HepG2 (cell line): ENCODE data around the gene SYTL5. TPM values are rescaled to one million over a fixed set of nuclear protein-coding genes. Genes with fewer than 3 reads are reported as not detected.

Experiments used
- AKAP8 ChIP-seq: sonication (generic); formaldehyde crosslinking; IDR thresholded peaks from 2 replicates; pipeline ENCODE4 v1.5.1; 2020; ENCODE audit warnings: mild to moderate bottlenecking, missing genetic modification reagents
- ATF5 ChIP-seq: sonication (generic); formaldehyde crosslinking; IDR thresholded peaks from 2 replicates; pipeline ENCODE4 v1.4.0; 2020; ENCODE audit warnings: mild to moderate bottlenecking, low read depth, missing genetic modification reagents
- CBFB ChIP-seq: sonication (generic); formaldehyde crosslinking; IDR thresholded peaks from 2 replicates; pipeline ENCODE4 v1.4.0; 2020; ENCODE audit warnings: missing genetic modification reagents
- DDIT3 ChIP-seq: sonication (generic); formaldehyde crosslinking; IDR thresholded peaks from 2 replicates; pipeline ENCODE4 v1.4.0; 2020; ENCODE audit warnings: mild to moderate bottlenecking, missing genetic modification reagents
- DRAP1 ChIP-seq: IDR thresholded peaks from 2 replicates; pipeline ENCODE4 v1.6.1; 2016; ENCODE audit warnings: missing genetic modification reagents, missing compliant biosample characterization
- EP300 ChIP-seq, 3 experiments: sonication (generic) in 1 of 3; formaldehyde crosslinking in 1 of 3; IDR thresholded peaks; 2 replicates each; pipeline versions ENCODE4 v1.5.1 to v1.6.1; 2011 to 2020; ENCODE audit warnings: low read depth in 2 of 3, low read length in 2 of 3, borderline replicate concordance in 1 of 3, improper control_type of control experiment in 1 of 3, mild to moderate bottlenecking in 1 of 3, missing genetic modification reagents in 1 of 3, moderate library complexity in 1 of 3
- FOSL2 ChIP-seq: sonication (generic); formaldehyde crosslinking; IDR thresholded peaks from 2 replicates; pipeline ENCODE4 v1.4.0; 2020; ENCODE audit warnings: missing genetic modification reagents
- GTF3A ChIP-seq: sonication (generic); formaldehyde crosslinking; conservative IDR thresholded peaks from 2 replicates; pipeline ENCODE4 v1.4.0; 2020; ENCODE audit warnings: mild to moderate bottlenecking, missing genetic modification reagents
- HDAC1 ChIP-seq: sonication (generic); formaldehyde crosslinking; IDR thresholded peaks from 2 replicates; pipeline ENCODE4 v1.5.1; 2020; ENCODE audit warnings: mild to moderate bottlenecking, missing genetic modification reagents
- HNF4A ChIP-seq: sonication (generic); formaldehyde crosslinking; IDR thresholded peaks from 2 replicates; pipeline ENCODE4 v1.4.0; 2020; ENCODE audit warnings: missing genetic modification reagents
- JDP2 ChIP-seq: sonication (generic); formaldehyde crosslinking; IDR thresholded peaks from 2 replicates; pipeline ENCODE4 v1.8.1; 2022; ENCODE audit warnings: missing genetic modification reagents, borderline replicate concordance
- KAT7 ChIP-seq: IDR thresholded peaks from 2 replicates; pipeline ENCODE4 v1.6.1; 2018; ENCODE audit warnings: borderline replicate concordance, missing compliant biosample characterization
- MAFK ChIP-seq, 2 experiments: IDR thresholded peaks in 1 of 2; conservative IDR thresholded peaks in 1 of 2; 2 replicates each; pipeline ENCODE4 v1.6.1; 2011; ENCODE audit warnings: improper control_type of control experiment in 2 of 2, low read length in 2 of 2
- MIER2 ChIP-seq: IDR thresholded peaks from 2 replicates; pipeline ENCODE4 v1.6.1; 2016; ENCODE audit warnings: missing biosample characterization, missing genetic modification reagents
- MLLT10 ChIP-seq: sonication (generic); formaldehyde crosslinking; IDR thresholded peaks from 2 replicates; pipeline ENCODE4 v1.4.0; 2020; ENCODE audit warnings: missing genetic modification reagents
- MYC ChIP-seq: sonication (generic); formaldehyde crosslinking; IDR thresholded peaks from 2 replicates; pipeline ENCODE4 v1.9.0; 2021; ENCODE audit warnings: missing genetic modification reagents, borderline replicate concordance
- NKX3-1 ChIP-seq: sonication (generic); formaldehyde crosslinking; IDR thresholded peaks from 2 replicates; pipeline ENCODE4 v1.5.0; 2020; ENCODE audit warnings: missing genetic modification reagents
- PITX1 ChIP-seq: sonication (generic); formaldehyde crosslinking; IDR thresholded peaks from 2 replicates; pipeline ENCODE4 v1.5.1; 2020; ENCODE audit warnings: mild to moderate bottlenecking, missing genetic modification reagents
- RCOR2 ChIP-seq: IDR thresholded peaks from 2 replicates; pipeline ENCODE4 v1.6.1; 2016; ENCODE audit warnings: missing biosample characterization, missing genetic modification reagents
- SATB2 ChIP-seq: sonication (generic); formaldehyde crosslinking; IDR thresholded peaks from 2 replicates; pipeline ENCODE4 v1.5.0; 2020; ENCODE audit warnings: missing genetic modification reagents
- TEAD3 ChIP-seq: optimal IDR thresholded peaks from 2 replicates; pipeline ENCODE3; 2016; ENCODE audit warnings: borderline replicate concordance
- THAP11 ChIP-seq: IDR thresholded peaks from 2 replicates; pipeline ENCODE4 v1.6.1; 2016; ENCODE audit warnings: missing biosample characterization, missing genetic modification reagents
- ZFP36 ChIP-seq: fragments of 150-350 bp; IDR thresholded peaks from 2 replicates; pipeline ENCODE4 v1.6.1; 2018; ENCODE audit warnings: borderline replicate concordance, low read length, low read depth; ENCODE audit not compliant: partially characterized antibody
- ZNF350 ChIP-seq: sonication (generic); formaldehyde crosslinking; IDR thresholded peaks from 2 replicates; pipeline ENCODE4 v1.4.0; 2020; ENCODE audit warnings: mild to moderate bottlenecking, low read depth, missing genetic modification reagents, borderline replicate concordance
- ZNF652 ChIP-seq: IDR thresholded peaks from 2 replicates; pipeline ENCODE4 v1.6.1; 2016; ENCODE audit warnings: low read depth, borderline replicate concordance
- ZSCAN5A ChIP-seq: sonication (generic); formaldehyde crosslinking; IDR thresholded peaks from 2 replicates; pipeline ENCODE4 v1.8.0; 2022; ENCODE audit warnings: mild to moderate bottlenecking, missing genetic modification reagents, borderline replicate concordance
- polyA plus RNA-seq, 8 experiments: library from polyadenylated mRNA; depleted of rRNA in 3 of 8; stranded (reverse) in 7 of 8; unstranded in 1 of 8; fragments of >200 nt; fragmentation: Illumina TruSeq in 4 of 8; extraction: Trizol in 4 of 8; gene quantifications; 2 replicates each; pipeline versions ENCODE4 v1.2.1 to v1.2.3, GENCODE V29; 2011 to 2016; ENCODE audit warnings: low read depth in 4 of 8, missing spikeins in 1 of 8, mixed read lengths in 1 of 8; ENCODE audit not compliant: insufficient read depth in 1 of 8
- total RNA-seq, 5 experiments: library from RNA; depleted of rRNA; stranded (reverse); fragments of >200 nt; fragmentation: Illumina TruSeq; extraction: Trizol; gene quantifications; 2 replicates each; pipeline ENCODE4 v1.2.3, GENCODE V29; 2016; ENCODE audit warnings: low read depth in 1 of 5

The SYTL5 gene
- total and polyA plus RNA-seq, 2 of the 13 experiments (the other 11 are each of a cell fraction or from before 2014, with no cell fraction given): not detected

GRCh38 chrX:37959212-37960021, 46.9 kb upstream of the SYTL5 start (continued):
- TF ChIP-seq ZFP36: no peak
- TF ChIP-seq EP300 (IDR thresholded peaks at IDR 0.05; ENCODE audit: low read depth in 2 of 2, low read length in 2 of 2): peak; percentile 64 to 92; a peak in 3 of 4 replicates
- TF ChIP-seq EP300 (CRISPR knock-in tag; IDR thresholded peaks at IDR 0.05; ENCODE audit: borderline replicate concordance): peak; percentile 93
- no peak for TF ChIP-seq MAFK (conservative IDR thresholded peaks at IDR 0.05 in 1 of 2, IDR thresholded peaks at IDR 0.05 in 1 of 2; ENCODE audit: low read length in 2 of 2)
- TF ChIP-seq HNF4A (CRISPR knock-in tag): peak; percentile 91
- no peak for TF ChIP-seq ATF5
- peak; percentile 75 for TF ChIP-seq CBFB (CRISPR knock-in tag)
- peak; percentile 89 for TF ChIP-seq PITX1
- peak; percentile 63; the same call in 1 of the 2 replicates for TF ChIP-seq KAT7 (CRISPR knock-in tag)
- no peak for TF ChIP-seq AKAP8 (CRISPR knock-in tag)
- peak; percentile 43; the same call in 1 of the 2 replicates for TF ChIP-seq ZNF652
- TF ChIP-seq TEAD3: peak; percentile 58
- 0 out of 2 replicates have a peak, but pooled peaks have one; percentile 42 for TF ChIP-seq ZSCAN5A
- TF ChIP-seq DRAP1: 0 out of 2 replicates have a peak, but pooled peaks have one; percentile 14
- peak; percentile 89; the same call in 1 of the 2 replicates for TF ChIP-seq RCOR2 (CRISPR knock-in tag)
- TF ChIP-seq HDAC1 (CRISPR knock-in tag): no peak
- TF ChIP-seq DDIT3 (CRISPR knock-in tag): no peak
- TF ChIP-seq THAP11: peak; percentile 57
- TF ChIP-seq GTF3A (CRISPR knock-in tag): no peak
- no peak for TF ChIP-seq MYC (CRISPR knock-in tag)
- TF ChIP-seq MLLT10 (CRISPR knock-in tag): no peak
- no peak for TF ChIP-seq JDP2 (CRISPR knock-in tag)
- TF ChIP-seq ZNF350 (CRISPR knock-in tag): no peak
- TF ChIP-seq FOSL2 (CRISPR knock-in tag): peak; percentile 67
- TF ChIP-seq SATB2 (CRISPR knock-in tag): peak; percentile 97
- TF ChIP-seq MIER2 (CRISPR knock-in tag): no peak
- peak; percentile 62; the same call in 1 of the 2 replicates for TF ChIP-seq NKX3-1 (CRISPR knock-in tag)
